Vagina (tissue), 2 donors: ENCODE results near the gene TSTD1.

ENCODE experiments used
- CTCF ChIP-seq, 3 experiments: fragments of 450-650 bp in 2 of 3; fragments of 200-600 bp in 1 of 3; sonication (generic) in 1 of 3; IDR thresholded peaks; one replicate each; pipeline ENCODE4 v1.5.1; 2017 to 2019; ENCODE audit warnings: antibody characterized with exemption in 3 of 3, mild to moderate bottlenecking in 2 of 3, moderate library complexity in 2 of 3
- POLR2A ChIP-seq, 2 donors: fragments of 450-650 bp; IDR thresholded peaks; one replicate each; pipeline ENCODE4 v1.6.1; 2017; ENCODE audit warnings: antibody characterized with exemption in 2 of 2, mild to moderate bottlenecking in 2 of 2, moderate library complexity in 2 of 2

GRCh38 chr1:161052899-161053298 lies 14.1 kb upstream of the TSTD1 start:
- TF ChIP-seq POLR2A (IDR thresholded peaks at IDR 0.05) (no peak), CTCF (IDR thresholded peaks at IDR 0.05) (no peak)
